Measurements from ENCODE around the gene XAB2.

Gene XAB2

DNA sequence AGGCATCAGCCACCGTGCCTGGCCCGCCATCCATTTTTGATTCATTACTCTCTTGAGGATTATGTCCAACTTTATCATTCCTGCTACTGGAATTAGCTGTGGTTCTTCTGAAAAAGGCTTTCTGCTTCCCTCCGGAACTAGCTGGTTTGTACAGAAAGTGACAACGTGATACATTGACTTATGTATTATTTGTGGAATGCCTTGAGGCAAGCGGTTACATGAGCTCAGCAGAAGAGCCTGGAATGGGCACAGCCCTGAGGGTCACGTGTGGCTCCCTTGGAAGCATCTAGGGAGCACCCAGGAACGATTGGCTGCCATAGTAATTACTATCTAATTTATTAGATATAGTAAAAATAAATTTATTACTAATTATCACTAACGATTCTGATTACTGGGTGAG is 25.1 kb upstream of the XAB2 start:
- POLR2A ChIA-PET, result interaction anchor here (0.5 kb wide), 1 partner anchor 150 kb away, joined by 4 read pairs; no protein-coding TSS in a partner anchor

DNA sequence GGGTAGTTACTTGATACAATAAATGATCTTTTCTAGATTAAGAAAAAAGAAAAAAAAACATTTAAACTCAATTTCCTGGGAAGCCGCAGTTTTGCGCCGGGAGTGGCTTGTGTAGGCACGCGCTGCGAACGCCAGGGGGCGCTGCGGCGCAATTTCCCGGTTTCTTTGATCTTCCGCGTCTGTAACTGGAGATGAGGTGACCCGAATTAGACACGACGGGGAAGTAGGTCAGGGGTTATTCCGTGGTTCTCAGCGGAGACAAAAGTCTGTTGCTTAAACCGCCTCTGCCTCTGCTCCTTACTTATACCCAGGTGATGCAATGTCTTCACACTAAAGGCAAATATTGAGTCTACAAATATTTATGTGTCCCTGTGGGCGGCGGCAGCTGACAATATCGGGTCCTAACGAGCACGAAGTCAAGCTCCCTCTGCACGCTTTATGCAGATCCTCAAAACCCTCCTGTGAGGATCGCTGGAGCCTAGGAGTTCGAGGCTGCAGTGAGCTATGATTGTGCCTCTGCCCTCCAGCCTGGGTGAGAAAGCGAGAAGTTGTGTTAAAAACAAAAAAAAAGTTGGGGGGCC is 22.8 kb upstream of the XAB2 start:
- CTCF ChIA-PET, result interaction anchor here (0.7 to 3.2 kb wide), 29 partner anchors 9 to 285 kb away, joined by 3 to 27 read pairs (median 3); partner anchors contain the start of genes MCEMP1, PCP2, PET100 and RETN
- TF ChIP-seq, protein P1, sequence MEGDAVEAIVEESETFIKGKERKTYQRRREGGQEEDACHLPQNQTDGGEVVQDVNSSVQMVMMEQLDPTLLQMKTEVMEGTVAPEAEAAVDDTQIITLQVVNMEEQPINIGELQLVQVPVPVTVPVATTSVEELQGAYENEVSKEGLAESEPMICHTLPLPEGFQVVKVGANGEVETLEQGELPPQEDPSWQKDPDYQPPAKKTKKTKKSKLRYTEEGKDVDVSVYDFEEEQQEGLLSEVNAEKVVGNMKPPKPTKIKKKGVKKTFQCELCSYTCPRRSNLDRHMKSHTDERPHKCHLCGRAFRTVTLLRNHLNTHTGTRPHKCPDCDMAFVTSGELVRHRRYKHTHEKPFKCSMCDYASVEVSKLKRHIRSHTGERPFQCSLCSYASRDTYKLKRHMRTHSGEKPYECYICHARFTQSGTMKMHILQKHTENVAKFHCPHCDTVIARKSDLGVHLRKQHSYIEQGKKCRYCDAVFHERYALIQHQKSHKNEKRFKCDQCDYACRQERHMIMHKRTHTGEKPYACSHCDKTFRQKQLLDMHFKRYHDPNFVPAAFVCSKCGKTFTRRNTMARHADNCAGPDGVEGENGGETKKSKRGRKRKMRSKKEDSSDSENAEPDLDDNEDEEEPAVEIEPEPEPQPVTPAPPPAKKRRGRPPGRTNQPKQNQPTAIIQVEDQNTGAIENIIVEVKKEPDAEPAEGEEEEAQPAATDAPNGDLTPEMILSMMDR (IDR thresholded peaks at IDR 0.05; ENCODE audit: control extremely low read depth, extremely low read depth, low read depth, missing control alignments), result peak; percentile 91
- peak; percentile 90 for DNase-seq (ENCODE audit: extremely low spot score)
- POLR2A ChIA-PET, result interaction anchor here (0.6 kb wide), 1 partner anchor 257 kb away, joined by 3 read pairs; no protein-coding TSS in a partner anchor

More for the DNA sequence above, 25.1 kb upstream of the XAB2 start:
- TF ChIP-seq, protein P1 (IDR thresholded peaks at IDR 0.05; ENCODE audit: control extremely low read depth, extremely low read depth, low read depth, missing control alignments), result no peak
- no peak for DNase-seq (ENCODE audit: extremely low spot score)
- CTCF ChIA-PET, result interaction anchor here (1.0 to 2.3 kb wide), 7 partner anchors 16 to 290 kb away, joined by 3 to 6 read pairs (median 5); no protein-coding TSS in a partner anchor

DNA sequence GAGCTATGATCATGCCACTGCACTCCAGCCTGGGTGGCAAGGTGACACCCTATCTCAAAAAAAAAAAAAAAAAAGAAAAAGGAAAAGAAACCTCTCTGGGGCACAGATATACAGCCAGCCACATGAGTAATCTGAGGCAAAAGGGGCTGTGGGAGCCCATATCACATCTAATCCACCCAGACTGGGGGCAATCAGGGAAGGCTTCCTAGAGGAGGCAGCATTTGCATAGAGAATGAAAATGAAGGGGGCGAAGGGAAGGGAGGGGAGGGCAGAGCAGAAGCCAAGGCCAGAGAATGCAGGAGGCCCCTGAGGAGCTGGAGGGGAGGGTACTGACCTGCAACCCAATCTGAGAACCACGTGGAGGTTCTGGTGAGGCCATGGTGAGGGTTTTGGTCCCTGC is 20.8 kb upstream of the XAB2 start:
- DNase-seq (ENCODE audit: extremely low spot score), result no peak
- ChIA-PET CTCF (interaction anchor here (1.7 to 1.8 kb wide), 2 partner anchors 28 to 31 kb away, joined by 4 to 5 read pairs; partner anchors contain the start of gene TRAPPC5), POLR2A (no interaction called here)
- TF ChIP-seq, protein P1 (IDR thresholded peaks at IDR 0.05; ENCODE audit: control extremely low read depth, extremely low read depth, low read depth, missing control alignments), result no peak

DNA sequence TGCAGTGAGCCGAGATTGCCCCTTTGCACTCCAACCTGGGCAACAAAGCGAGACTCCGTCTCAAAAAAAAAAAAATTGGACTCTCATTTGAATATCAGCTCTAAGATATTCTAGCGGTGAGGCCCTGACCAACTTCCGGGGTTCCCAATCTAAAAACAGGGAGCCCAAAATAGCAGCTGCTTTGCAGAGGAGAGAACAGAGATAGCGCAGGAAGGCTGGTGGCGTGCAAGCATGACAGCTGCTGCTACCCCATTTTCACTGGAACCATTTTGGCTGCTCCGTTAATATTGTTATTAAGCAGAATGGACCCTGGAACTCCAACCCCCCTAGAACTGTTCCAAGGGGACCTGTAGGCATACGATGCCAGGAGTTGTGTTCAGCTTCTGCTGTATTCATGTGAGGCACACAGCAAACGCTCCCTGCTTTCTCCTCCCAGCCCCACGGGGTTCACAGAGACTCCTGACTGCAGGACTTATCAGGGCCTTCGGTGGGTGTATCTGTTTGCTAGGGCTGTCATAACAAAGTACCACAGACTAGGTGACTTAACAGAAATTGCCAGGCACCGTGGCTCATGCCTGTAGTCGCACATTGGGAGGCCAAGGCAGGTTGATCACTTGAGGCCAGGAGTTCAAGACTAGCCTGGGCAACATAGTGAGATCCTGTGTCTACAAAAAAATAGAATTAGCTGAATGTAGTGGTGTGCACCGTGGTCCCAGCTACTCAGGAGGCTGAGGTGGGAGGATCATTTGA is 19.1 kb upstream of the XAB2 start:
- ChIA-PET POLR2A (no interaction called here), CTCF (interaction anchor here (0.8 to 1.7 kb wide), 4 partner anchors 16 to 183 kb away, joined by 3 to 5 read pairs (median 4); partner anchors contain the start of gene TRAPPC5)
- TF ChIP-seq, protein P1 (IDR thresholded peaks at IDR 0.05; ENCODE audit: control extremely low read depth, extremely low read depth, low read depth, missing control alignments), result no peak
- DNase-seq (ENCODE audit: extremely low spot score), result no peak

DNA sequence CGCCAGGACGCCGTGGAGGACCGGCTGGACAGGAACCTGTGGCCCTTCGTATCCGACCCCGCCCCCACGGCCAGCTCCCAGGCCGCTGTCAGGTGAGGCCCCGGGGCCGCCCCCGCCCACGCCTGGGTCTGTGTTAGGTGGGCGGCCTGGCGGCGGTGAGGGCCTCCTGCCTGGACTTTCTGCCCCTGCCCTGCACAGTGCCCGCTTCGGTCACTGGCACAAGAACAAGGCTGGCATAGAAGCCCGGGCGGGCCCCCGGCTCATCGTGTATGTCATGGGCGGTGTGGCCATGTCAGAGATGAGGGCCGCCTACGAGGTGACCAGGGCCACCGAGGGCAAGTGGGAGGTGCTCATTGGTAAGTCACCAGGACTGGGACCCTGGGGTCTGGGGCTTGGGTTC is 17.8 kb upstream of the XAB2 start:
- no peak for DNase-seq (ENCODE audit: extremely low spot score)
- ChIA-PET POLR2A (no interaction called here), CTCF (no interaction called here)
- TF ChIP-seq, protein P1 (IDR thresholded peaks at IDR 0.05; ENCODE audit: control extremely low read depth, extremely low read depth, low read depth, missing control alignments), result no peak

DNA sequence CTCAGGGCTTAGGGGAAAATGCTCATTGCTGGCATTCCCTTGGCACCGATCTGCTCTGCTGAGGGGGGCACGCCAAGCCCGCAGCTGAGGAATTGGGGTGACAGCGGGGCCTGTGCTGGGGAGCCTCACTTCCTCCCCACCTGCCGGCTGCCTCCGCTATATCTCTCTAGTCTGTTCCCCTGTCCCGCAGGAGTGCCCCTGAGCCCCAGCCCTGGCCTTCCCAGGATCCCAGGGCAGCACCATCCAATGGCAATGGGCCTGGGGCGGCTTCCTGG is 17.0 kb upstream of the XAB2 start:
- POLR2A ChIA-PET, result no interaction called here
- TF ChIP-seq, protein P1 (IDR thresholded peaks at IDR 0.05; ENCODE audit: control extremely low read depth, extremely low read depth, low read depth, missing control alignments), result no peak
- CTCF ChIA-PET, result no interaction called here
- DNase-seq (ENCODE audit: extremely low spot score), result no peak

Data from GM10248 (cell line).